ENCODE measurements around the gene PGS1. TPM values are rescaled to one million over a fixed set of nuclear protein-coding genes. Genes with fewer than 3 reads are reported as not detected.

Gene PGS1
- total RNA-seq, 1 donor from 2014 or later, result 84.0 TPM

GRCh38 chr17:78362671-78363070 lies 15.8 kb upstream of the PGS1 start:
- no peak for DNase-seq (ENCODE audit: extremely low read depth, low read depth, low spot score)

GRCh38 chr17:78364436-78365281 lies 13.8 kb upstream of the PGS1 start:
- DNase-seq (ENCODE audit: extremely low read depth, low read depth, low spot score), result no peak

GRCh38 chr17:78365561-78366108 lies 12.8 kb upstream of the PGS1 start:
- DNase-seq (ENCODE audit: extremely low read depth, low read depth, low spot score), result no peak

GRCh38 chr17:78366109-78366848 lies 12.2 kb upstream of the PGS1 start:
- DNase-seq (ENCODE audit: extremely low read depth, low read depth, low spot score), result no peak

GRCh38 chr17:78367193-78367592 lies 11.3 kb upstream of the PGS1 start:
- no peak for DNase-seq (ENCODE audit: extremely low read depth, low read depth, low spot score)

- DNase-seq (ENCODE audit: extremely low read depth, low read depth, low spot score), result no peak
Observed at GRCh38 chr17:78368348-78368747, 10.1 kb upstream of the PGS1 start.

GRCh38 chr17:78368854-78369495 lies 9.5 kb upstream of the PGS1 start:
- no peak for DNase-seq (ENCODE audit: extremely low read depth, low read depth, low spot score)

GRCh38 chr17:78369791-78370381 lies 8.6 kb upstream of the PGS1 start:
- no peak for DNase-seq (ENCODE audit: extremely low read depth, low read depth, low spot score)

- DNase-seq (ENCODE audit: extremely low read depth, low read depth, low spot score), result no peak
Observed at GRCh38 chr17:78371056-78371455, 7.4 kb upstream of the PGS1 start.

GRCh38 chr17:78372841-78373240 lies 5.6 kb upstream of the PGS1 start:
- DNase-seq (ENCODE audit: extremely low read depth, low read depth, low spot score), result no peak

GRCh38 chr17:78374189-78374588 lies 4.3 kb upstream of the PGS1 start:
- DNase-seq (ENCODE audit: extremely low read depth, low read depth, low spot score), result no peak

- DNase-seq (ENCODE audit: extremely low read depth, low read depth, low spot score), result peak; percentile 92
Observed at GRCh38 chr17:78374631-78375274, 3.7 kb upstream of the PGS1 start.

- no peak for DNase-seq (ENCODE audit: extremely low read depth, low read depth, low spot score)
Observed at GRCh38 chr17:78375401-78376151, 2.9 kb upstream of the PGS1 start.

GRCh38 chr17:78376161-78376560 lies 2.3 kb upstream of the PGS1 start:
- DNase-seq (ENCODE audit: extremely low read depth, low read depth, low spot score), result no peak

GRCh38 chr17:78377858-78378224 lies 608 bp upstream of the PGS1 start:
- DNase-seq (ENCODE audit: extremely low read depth, low read depth, low spot score), result no peak

- no peak for DNase-seq (ENCODE audit: extremely low read depth, low read depth, low spot score)
Observed at GRCh38 chr17:78379131-78379491, 662 bp downstream of the PGS1 start.

- DNase-seq (ENCODE audit: extremely low read depth, low read depth, low spot score), result no peak
Observed at GRCh38 chr17:78380370-78380769, 1.9 kb downstream of the PGS1 start.

GRCh38 chr17:78381601-78382232 lies 3.3 kb downstream of the PGS1 start:
- DNase-seq (ENCODE audit: extremely low read depth, low read depth, low spot score), result no peak

GRCh38 chr17:78383725-78384471 lies 5.4 kb downstream of the PGS1 start:
- DNase-seq (ENCODE audit: extremely low read depth, low read depth, low spot score), result peak; percentile 94

Data from glomerular endothelial cell (primary cell).